Activated naive CD4-positive, alpha-beta T cell treated with anti-CD3 and anti-CD28 coated beads, Interleukin-2, amount 50 U/mL, for 16 hours (primary cell): ENCODE measurements around the gene RREB1.

Source experiments
- DNase-seq: peaks from one replicate; pipeline ENCODE4 v3.0.0-alpha.2; 2020

The RREB1 gene

DNA sequence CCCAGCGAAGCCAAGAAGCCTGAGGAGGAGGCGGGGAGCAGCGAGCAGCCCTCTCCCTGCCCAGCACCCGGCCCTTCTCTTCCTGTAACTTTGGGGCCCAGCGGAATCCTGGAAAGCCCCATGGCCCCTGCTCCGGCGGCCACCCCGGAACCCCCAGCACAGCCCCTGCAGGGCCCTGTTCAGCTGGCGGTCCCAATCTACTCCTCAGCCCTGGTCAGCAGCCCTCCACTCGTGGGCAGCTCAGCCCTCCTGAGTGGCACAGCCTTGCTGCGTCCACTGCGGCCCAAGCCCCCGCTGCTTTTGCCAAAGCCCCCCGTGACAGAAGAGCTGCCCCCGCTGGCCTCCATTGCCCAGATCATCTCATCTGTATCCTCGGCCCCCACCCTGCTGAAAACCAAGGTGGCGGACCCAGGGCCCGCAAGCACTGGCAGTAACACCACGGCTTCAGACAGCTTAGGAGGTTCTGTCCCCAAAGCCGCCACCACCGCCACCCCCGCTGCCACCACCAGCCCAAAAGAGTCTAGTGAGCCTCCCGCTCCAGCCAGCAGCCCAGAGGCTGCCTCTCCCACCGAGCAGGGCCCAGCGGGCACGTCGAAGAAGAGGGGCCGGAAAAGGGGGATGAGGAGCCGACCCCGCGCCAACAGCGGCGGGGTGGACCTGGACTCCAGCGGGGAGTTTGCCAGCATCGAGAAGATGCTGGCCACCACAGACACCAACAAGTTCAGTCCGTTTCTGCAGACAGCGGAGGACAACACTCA, 123.4 kb downstream of the RREB1 start:
- no peak for DNase-seq

DNA sequence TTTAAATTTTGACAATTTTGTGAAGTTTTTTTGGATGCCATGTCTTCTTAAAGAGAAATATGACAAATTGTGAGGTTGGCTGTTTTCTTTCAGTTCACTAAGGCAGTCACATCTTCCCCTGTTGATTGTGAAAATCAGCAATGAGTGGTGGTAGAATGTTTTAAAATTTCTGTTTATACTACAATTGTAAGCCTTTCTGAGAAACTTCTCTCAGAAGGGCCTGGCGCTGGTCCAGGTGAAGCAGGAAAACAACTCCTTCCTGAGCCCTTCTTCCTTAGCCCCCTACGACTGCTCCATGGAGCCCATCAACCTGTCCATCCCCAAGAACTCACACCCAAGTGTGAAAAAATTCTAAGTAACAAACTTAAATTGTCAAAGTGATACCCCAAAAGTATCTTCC, 124.6 kb downstream of the RREB1 start:
- no peak for DNase-seq

DNA sequence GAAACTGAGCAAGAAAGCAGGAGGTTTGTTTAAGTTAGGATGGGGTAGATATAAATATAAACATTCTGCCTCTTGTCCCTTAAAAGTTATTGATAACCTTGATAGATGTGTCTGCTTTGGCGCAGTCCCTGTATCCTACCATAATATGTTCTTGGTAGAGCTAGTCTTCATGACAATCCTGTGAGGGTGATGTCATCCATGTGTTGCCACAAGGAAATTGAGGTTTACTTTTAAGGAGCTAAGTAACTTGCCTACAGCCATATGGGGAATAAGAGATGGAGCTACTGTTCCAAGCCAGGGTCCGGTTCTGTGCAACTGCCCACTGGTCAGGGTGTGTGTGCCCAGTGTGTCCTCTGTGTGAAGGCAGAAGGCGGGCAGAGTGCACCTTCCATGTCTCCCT, 126.8 kb downstream of the RREB1 start:
- DNase-seq, result no peak

DNA sequence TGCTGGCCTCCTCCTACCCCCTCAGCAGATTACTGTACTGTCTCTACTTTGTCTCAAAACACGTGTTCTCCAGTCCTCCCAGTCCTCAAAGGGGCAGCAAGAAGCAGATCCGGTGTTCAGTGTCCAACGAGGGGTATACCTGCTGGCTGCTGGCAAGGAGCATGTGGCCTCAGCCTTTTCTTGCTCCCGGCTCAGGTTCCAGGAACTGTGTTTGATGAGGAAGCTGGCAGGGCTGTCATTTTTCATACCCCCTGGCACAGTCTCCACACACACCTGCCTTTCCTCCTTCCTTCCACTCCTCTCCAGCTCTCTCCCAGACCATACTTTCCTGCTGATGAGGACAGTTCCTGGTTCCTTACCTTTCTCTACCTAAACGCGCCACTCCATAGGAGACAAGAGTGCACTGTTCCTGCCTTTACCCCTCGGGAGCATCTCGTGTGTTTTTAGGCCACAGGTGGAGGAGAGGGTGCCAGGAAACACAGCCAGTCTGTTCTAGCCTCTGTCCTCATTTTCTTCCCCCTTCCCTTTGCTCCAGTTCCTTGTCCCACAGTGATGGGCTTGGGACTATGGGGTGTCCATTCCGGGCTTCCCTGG, 128.0 kb downstream of the RREB1 start:
- DNase-seq, result no peak

DNA sequence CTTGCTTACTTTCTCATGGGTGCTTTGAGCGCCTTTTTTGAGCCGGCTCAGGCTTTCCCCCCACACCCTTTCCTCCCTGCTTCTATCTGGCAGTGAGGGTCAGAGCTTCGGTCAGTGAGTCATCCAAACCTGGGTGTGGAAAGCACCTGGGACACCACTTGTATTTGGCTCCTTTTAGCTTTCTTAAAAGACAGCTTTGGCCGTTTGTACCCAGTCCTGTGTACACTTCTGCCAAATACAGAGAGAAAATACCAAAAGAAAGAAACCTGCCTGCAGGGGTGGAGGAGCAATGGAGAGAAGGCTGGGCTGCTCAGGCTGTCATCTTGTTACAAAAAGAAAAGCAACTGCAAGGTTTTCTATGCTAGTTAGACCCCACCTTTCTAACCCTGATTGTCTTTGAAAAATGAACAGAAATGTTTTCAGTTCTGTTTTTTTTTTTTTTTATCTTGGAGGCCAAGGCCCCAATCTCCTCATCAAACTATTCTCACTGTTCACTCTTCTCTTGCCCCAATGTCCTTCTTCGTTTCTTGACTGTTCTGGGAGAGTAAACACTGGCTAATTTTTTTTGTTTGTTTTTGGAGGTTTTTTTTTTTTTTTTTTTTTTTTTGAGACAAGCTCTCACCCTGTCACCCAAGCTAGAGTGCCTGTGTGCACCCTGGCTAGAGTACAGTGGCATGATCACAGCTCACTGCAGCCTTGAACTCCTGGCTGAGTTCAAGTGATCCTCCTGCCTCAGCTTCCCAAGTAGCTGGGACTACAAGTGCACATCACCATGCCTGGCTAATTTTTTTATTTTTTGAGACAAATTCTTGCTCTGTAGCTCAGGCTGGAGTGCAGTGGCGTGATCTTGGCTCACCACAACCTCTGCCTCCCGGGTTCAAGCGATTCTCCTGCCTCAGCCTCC, 128.8 kb downstream of the RREB1 start:
- no peak for DNase-seq

DNA sequence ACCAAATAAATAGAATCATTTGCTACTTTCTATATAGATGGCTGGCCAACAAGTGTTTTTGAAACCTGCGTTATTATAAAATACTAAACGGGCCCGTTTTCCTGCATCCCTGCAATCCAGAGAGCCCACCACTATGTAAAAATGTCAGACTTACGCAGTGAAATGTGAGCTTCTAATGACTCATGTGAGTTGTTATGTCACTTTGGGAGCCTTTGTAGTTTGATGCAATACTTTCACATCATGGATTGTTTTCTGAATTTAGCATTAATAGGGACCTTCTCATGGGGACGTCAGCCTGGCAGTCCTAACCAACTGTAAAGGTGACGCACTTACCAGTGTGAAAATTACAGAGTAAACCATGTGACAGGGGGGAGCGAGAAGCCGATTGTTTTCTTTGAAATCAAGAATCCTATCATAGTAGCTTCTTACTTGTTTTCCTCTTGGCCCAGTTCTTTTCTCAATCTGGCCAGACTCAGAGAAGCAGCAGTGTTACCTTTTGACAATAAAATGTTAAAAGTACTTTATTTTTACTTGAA, 130.0 kb downstream of the RREB1 start:
- no peak for DNase-seq

DNA sequence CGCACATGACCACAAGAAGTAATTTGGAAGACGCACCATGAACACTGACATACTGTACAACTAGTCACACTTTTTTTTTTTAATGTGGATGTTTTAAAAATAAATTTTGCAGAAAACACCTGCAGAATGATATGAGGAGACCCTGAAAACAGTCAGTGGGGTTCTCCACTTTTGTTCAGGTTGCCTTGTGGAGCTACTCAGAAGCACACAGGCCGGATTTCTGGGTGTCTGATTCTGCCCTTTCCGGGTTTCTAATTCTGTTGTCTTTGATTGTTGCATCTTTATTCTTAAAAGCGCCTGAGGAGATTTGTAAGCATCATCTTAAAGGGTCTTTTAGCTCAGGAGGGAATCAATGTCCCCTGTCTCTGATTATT, 130.8 kb downstream of the RREB1 start:
- DNase-seq, result no peak

DNA sequence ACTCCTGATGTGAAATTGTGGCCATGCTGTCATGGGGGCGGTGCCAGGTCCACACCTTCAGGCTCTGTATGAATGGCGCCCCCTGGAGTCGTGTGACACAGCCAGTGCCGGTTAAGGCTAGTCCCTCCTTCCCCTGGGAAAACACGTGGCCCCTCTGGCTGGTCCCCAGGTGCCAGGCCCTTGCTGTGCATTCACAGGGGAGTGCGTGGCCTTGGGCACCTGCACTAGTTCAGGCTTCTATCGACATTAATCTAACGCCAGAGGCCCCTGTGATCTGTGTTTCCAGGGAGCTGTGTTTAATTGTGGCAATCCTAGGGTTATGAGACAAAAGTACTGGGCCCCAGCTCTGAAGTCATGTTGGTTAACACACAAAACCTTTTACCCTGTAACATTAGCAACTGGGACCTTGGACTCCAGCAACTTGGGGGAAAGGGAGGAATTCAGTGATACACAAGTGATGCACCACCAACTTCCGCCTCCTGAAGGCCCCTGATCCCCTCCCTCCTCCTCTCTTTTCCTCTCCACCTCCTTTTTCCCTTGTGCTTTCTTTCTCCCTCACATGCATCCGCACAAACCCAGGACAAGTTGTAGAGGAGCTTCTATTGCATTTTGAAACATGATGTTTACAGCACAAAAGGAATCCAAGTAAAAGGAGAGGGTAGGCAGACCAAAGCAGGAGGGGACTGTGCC, 131.3 kb downstream of the RREB1 start:
- peak; percentile 70 for DNase-seq

DNA sequence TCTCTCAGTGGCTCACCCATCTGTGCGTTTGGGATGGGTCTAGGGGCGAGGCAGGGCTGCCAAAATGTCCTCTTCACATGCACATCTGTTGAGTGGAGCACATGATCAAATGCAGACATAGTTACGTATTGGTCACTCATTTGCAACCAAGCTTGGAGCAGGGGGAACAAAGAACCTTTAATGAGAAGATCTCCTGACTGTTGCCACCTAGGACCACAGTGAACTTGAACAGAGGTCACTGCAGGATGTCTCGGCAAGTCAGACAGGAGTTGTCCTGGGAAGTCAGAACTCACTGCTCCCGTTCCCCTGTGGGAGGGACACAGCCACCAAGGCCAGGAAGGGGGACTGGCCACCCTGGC, 131.8 kb downstream of the RREB1 start:
- no peak for DNase-seq

DNA sequence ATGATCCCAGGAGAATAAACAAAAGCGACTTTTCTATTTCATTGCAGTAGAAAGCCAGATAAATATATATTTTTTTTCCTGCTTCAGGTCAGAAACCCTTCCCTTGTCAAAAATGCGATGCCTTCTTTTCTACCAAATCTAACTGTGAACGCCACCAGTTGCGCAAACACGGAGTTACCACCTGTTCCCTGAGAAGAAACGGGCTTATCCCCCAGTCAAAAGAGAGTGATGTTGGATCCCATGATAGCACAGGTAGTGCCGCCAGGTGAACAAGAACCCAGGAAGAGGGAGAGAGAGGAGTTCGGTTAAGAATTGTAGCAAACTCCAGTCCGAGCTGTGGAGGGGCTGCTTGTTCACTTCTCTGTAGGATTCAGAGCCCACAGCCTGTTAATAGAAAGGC, 132.6 kb downstream of the RREB1 start:
- DNase-seq, result no peak

DNA sequence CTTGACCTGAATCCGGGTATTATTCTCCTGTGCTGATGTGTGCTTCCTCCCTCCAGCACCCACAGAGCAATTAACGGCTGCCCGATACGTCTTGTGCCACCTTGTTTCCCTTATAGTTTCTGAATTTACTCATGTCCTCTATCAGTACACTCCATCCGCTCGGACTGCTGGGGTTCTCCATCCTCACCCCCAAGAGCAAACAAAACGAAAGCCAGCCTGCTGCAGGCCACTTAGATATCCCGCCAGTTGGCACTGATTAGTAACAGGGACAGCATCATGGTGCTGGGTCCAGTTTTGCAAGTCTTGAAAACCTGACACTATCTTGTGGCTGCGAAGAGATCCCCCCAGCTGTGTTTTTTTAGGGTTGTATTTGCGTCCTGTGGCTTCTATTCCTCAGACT, 133.4 kb downstream of the RREB1 start:
- DNase-seq, result no peak

DNA sequence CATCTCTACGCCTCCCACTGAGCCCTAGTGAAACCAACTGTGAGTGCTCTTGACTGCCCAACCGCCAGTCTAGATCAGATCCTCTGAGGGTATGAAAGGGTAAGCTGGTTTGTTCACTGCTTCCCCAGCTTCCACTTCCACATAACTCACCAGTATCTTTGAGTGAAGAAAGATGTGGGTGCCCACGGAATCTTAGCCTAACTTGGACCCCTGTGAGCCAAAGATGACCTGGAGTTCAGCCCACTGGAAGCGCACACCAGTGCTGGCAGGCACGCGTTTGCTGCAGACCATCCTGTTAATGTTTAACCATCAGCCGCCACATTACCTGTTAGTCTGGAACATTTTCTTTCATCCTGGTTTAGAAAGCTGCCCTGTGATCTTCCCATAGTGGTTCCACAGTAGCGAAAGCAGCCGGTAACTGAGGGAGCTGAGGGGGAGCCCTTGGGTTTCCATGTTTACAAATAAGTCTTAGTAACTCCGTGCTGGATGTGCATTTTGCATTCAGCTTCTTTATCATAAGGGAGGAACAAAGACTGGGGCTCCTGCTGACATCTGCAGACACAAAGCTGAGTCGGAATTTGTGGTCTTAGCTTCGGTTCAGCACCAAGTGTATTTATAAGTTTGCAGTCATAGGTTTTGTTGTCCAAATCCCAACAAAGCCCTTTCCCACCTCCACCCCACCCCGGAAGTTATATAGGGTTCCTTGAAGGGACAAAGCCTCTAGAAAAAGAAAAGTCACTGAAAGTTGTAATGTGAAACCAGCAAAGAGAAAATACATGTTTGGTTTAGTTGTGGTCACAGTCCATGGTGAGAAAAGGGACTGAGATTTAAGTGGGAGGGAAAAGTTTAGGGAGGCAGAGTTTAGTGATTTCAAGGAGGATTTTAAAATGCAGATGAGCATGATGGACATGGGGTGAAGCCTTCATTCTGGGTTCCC, 134.2 kb downstream of the RREB1 start:
- no peak for DNase-seq

DNA sequence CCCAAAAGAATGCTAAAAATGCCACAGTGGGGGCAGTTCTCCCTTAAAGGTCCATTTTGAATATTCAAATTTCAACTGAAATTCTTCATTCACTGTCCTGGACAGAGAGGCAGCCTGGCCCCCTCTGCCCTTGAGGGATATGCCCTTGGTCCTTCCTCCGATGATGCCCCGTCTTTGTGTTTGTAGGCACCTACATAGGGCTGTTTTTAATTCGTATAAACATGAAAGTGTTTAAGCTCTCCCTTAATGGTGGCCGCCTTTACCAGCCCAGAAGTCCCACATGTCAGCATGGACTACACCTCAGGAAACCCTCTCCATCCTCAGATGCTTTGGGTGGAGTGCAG, 135.0 kb downstream of the RREB1 start:
- no peak for DNase-seq

DNA sequence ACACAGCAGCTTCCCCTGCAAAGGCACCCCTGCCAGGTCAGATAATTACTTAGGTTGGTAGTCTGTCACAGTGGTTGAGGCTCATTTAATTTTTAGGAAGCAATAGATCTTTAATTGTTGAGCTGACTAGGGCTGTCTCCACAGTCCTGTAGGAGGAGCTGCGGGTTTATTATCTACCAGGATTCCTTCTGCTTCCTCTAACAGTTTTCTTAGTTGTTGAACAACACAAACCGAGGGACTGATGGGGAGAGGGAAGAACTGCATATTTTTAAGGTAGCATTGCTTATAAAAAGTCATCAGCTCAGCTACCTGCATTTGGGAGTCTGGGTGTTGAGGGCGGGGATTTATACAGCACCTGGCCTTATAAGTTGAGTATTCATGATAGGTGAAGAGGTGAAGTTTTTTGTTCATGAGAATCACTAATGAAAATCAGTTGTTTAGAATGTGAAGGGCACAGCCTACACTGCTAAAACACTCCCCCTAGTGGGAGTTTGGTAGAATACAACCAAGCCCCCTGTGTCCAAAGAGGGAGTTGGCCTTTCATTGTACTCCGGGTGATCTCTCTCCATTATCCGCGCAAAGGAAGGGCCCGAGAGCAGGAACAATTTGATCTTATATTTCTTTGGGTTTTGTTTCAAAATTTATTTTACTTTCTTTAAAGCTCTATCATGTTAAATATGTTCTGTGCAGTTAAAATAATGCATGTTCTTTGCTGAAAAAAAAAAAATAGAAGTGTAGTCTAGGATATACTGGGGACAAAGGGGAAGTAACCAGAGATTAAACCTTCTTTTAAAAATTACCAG, 135.6 kb downstream of the RREB1 start:
- DNase-seq, result peak; percentile 37

DNA sequence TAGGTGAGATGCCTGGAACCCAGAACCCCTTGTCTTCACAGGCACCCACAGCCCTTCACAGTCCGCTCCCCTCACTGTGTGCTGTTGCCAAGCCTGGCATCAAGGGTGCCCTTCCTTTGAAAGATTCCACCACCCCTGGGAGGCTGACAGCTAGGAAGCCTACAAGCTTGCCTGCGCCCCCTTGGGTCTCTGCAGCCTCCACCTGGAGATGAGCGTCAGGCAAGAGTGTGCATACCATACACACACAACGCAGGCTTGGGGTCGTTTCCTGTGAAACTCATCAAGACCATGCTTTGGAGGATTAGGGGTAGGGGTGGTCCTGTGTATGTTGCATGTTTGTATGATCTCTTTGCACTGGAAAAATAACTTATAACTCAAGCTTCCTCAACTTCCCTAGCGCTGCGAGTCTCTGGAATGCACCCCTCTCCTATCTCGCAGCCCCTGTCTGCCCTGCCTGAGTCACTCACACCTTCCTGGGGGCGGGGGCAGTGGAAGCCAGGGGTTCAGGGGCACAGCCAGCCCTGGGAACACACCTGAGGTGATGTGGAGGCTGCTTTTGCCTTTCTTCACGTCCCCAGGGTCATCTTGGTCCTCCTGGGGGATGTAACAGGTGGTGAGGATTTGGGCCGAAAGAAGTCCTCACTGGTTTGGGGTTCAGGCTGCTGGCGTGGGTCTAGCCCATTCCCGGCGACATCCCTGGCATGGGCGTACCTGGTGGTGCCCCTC, 138.1 kb downstream of the RREB1 start:
- DNase-seq, result no peak

DNA sequence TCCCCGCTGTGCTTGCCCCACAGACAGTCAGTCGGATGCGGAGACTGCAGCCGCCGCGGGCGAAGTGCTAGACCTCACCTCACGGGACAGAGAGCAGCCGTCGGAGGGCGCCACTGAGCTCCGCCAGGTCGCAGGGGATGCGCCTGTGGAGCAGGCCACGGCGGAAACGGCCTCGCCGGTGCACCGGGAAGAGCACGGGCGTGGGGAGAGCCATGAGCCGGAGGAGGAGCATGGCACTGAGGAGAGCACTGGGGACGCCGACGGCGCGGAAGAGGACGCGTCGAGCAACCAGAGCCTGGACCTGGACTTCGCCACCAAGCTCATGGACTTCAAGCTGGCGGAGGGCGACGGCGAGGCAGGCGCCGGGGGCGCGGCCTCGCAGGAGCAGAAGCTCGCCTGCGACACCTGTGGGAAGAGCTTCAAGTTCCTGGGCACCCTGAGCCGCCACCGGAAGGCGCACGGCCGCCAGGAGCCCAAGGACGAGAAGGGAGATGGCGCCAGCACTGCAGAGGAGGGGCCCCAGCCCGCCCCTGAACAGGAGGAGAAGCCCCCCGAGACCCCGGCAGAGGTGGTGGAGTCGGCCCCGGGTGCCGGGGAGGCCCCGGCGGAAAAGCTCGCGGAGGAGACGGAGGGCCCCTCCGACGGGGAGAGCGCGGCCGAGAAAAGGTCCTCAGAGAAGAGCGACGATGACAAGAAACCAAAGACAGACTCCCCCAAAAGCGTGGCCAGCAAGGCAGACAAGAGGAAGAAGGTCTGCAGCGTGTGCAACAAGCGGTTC, 138.8 kb downstream of the RREB1 start:
- DNase-seq, result no peak

DNA sequence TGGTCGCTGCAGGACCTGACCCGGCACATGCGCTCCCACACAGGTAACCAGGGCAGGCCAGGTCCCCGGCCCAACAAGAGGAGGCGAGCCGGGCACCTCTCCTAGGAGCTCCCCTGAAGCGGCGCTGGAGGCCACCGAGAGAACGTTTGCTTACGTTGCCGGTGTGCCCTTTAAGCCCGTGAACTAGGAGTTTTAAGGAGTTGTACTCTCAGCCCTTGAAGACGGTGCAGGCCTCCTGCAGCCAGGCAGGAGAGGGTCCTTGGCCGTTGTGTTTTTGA, 139.4 kb downstream of the RREB1 start:
- DNase-seq, result no peak

DNA sequence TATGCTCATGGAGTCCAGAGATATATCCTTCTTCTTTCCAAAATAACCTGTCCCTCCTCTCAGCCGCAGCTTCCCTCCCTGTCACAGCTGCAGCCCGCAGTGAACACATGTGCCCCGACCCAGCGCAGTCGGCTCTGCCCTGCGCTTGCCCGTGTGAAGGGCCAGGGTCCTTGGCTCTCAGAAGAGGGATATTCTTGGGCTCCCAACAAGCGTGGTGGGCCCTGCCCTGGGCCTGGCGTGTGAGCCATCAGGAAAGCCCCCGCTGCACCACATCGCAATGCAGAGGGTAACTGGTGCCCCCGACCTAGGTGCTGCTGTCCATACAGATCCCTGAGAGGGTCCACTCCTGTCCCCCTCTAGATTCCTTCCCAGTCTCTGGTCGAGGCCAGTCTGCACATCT, 140.1 kb downstream of the RREB1 start:
- no peak for DNase-seq

DNA sequence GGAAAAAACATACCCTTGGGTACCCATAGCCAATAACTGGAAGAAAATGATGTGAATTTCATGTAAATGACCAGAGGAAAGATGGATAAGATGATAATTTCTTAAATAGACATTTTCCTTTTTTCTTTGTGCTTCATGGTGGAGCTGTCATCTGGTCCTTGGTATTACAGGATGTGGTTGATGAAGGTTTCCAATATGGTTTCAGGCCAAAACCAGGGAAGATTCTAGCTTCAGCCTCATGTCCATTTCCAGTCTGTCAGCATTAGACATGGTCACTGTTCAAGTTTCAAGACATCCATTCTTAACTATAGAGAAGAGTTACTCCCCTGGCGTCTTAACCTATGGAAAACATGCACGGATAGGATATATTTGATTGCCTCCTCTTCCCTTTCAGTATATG, 141.6 kb downstream of the RREB1 start:
- DNase-seq, result no peak
